WTC11 (cell line): ENCODE data around the gene NDUFS7.

Experiments used
- ELF4 ChIP-seq: sonication (generic); formaldehyde crosslinking; IDR thresholded peaks from 2 replicates; pipeline ENCODE4 v1.8.1; 2022; ENCODE audit warnings: low read depth, mild to moderate bottlenecking, moderate library complexity, missing genetic modification reagents
- FOXP1 ChIP-seq: sonication (generic); formaldehyde crosslinking; IDR thresholded peaks from 2 replicates; pipeline ENCODE4 v1.8.0; 2022; ENCODE audit warnings: missing genetic modification reagents, mild to moderate bottlenecking, moderate library complexity, borderline replicate concordance
- GABPB1 ChIP-seq: sonication (generic); formaldehyde crosslinking; IDR thresholded peaks from 2 replicates; pipeline ENCODE4 v1.8.1; 2023; ENCODE audit warnings: mild to moderate bottlenecking, missing genetic modification reagents
- STAT6 ChIP-seq: sonication (generic); formaldehyde crosslinking; conservative IDR thresholded peaks from 2 replicates; pipeline ENCODE4 v1.8.1; 2023; ENCODE audit warnings: mild to moderate bottlenecking, low read depth, missing genetic modification reagents, moderate library complexity

GRCh38 chr19:1377965-1378785 lies 5.5 kb upstream of the NDUFS7 start:
- TF ChIP-seq FOXP1 (no peak), ELF4 (CRISPR knock-in tag) (no peak), GABPB1 (no peak), STAT6 (no peak)
